Activated CD4-positive, alpha-beta T cell treated with anti-CD3 and anti-CD28 coated beads, Interleukin-10, Interleukin-2, amounts not matched to agents 100 ng/mL and 50 ng/mL, durations not matched to agents 16 hours and 8 hours (primary cell): ENCODE data around the gene ZNF423.

ENCODE experiments used
- DNase-seq: peaks from one replicate; pipeline ENCODE4 v3.0.0-alpha.2; 2020

The ZNF423 gene

DNA sequence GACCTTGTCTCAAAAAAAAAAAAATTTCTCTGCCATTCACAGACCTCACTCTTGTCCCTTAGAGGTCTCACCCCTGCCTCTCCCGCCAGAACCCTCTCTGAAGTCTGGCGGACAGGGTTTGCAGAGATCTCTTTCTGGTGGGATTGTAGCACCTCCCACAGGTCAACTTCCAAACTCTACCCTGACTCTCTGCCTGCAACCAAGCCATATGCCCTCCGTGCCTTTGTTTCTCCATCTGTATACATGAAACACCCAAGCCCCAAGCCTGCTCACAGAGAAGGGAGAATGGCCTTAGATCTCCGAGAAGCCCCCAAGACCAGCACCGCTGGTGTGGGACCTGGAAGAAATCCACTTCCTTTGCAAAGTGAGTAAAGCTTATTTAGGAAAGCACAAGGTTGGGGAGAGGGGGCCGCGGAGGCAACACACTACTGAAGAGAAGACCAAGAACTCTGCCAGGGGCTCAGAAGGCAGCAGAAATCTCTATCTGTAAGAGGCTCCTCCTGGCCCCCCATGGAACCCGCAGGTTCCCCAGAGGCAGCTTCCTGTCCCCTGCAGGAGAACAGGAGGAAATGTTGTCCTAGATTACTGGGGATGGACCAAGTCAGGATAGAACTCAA is 262.4 kb downstream of the ZNF423 start:
- DNase-seq: no peak

DNA sequence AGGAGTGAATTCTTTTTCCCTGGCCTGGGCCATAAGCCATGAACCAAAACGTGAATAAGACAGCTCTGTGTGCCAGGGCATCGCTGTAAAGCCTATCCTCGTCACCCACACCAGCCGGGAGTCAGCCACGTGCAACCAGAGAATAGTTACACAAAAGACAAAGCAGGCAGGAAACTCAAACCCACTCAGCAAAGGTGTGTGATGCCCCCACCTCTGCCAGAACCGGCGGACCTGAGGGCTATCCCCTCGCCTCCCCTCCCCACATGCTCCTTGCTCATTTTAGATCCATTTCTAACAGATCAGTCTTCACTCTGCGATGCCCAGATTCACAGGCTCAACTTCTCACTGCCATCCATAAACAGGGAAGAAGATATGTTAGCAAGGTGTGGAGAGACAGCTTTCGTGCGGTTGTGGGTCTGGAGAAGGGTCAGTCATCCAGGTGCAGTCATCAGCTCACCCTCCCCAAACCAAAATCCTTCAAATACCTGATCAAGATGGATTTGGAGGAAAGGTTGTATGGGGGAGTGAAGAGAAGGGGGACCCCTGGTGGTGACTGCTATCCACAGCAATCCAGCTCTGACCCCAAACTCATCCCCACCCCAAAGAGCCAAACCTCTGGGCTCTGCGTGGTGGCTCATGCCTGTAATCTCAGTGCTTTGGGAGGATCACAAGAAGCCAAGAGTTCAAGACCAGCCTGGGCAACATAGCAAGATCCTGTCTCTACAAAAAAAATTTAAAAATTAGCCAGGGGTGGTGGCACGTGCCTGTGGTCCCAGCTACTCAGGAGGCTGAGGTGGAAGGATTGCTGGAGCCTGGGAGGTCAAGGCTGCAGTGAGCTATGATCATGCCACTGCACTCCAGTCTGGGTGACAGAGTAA is 263.1 kb downstream of the ZNF423 start:
- DNase-seq: peak; percentile 23

DNA sequence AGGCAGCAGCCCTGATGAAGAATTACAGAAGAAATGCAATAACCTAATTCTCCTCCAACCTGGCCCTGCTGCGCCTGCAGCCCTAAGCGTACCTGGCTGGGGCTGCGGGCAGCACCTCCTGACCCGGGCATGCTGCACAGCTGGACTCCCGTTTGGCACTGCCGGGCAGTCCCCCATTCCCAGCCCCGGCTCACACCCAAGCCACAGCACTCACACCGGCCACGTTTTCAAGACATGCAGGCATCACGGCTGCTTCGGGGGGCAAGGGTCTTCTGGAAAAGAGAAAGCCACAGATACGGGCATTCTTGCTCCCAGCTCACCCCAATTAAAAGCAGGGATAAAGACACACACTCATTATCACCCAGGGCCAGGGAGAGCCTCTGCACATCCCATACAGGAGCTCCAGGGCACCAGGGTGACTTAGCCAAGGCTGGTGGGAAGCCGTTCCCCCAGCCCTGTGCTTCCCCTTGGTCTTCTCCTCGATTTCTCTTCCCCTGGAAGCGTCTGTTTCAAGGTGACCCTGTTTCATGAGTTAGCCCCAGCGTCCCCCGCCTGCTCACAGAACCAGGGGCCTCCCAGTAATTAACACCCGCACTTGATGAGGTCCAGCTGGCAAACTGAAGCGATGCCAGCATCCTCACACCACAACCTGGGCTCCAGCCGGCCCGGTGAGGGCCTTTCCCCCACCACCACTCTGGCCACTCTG is 265.6 kb downstream of the ZNF423 start:
- no peak for DNase-seq

DNA sequence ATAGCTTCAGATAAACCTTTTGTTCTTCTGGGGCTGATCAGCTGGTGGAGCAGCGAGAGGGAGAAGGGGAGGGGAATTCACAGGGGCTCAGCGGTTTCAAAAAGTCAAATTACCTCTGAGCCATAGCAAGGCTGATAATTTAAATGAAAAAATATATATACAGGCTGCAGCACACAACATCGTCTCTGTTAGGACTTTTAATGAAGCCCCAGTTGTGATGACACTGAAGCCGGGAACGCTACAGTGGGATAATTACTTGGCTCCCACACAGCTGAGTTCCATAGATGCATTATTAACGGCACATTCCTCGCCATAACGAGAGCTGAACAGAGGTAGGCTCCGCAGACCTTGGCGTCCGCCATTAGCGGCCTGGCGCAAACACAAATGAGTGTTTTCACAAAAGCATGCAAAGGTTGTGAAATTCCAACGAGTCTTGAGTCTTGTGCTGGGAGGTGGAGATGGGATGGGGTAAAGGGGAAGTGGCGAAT is 266.3 kb downstream of the ZNF423 start:
- no peak for DNase-seq

DNA sequence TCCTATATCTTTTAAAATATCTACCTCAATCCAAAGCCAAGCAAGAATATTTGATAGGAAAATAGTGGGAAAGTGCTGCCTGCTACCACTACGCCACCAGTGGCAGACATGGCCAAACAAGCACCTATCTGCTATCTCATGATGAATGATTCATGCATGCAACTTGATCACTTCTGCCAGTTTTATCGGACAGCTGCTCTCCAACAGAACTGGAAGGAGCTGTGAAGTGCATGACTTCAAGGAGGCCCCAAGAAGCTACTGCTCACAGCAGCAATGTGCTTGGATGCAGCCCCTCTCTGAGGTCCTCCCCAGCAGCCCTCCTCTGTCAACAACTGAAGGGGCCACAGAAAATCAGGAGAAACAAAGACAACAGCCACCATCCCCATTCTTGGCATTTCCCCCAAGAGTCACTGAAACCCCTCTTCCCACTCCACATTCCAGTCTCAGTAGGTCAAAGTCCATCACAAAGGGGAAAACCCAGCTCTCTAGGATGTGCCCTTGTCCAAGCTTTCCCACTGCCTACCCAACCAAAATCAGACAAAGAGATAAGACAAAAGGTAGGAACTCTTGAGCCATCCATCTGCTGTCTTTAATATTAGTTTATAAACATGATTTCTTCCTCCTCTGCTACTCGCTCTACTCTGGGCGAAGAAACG is 267.1 kb downstream of the ZNF423 start:
- DNase-seq: no peak

DNA sequence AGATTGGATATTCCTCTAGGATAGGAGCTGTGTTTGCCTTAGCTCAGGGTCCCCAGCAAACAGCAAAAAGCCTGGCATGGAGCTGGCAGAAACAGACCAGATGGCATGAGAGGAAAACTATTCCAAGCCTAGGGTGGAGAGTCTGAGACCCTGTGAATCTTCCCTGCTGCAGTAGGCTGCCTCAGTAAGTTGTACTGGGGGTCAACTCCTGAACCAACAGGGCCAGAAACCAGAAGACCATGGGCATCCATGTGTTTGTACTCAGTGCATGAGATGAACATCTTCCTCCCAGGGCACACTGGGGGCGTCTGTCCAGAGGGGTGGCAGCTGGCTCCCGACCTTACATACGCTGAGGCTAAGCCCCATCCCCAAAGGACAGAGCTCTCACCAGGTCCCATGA is 267.9 kb downstream of the ZNF423 start:
- no peak for DNase-seq

DNA sequence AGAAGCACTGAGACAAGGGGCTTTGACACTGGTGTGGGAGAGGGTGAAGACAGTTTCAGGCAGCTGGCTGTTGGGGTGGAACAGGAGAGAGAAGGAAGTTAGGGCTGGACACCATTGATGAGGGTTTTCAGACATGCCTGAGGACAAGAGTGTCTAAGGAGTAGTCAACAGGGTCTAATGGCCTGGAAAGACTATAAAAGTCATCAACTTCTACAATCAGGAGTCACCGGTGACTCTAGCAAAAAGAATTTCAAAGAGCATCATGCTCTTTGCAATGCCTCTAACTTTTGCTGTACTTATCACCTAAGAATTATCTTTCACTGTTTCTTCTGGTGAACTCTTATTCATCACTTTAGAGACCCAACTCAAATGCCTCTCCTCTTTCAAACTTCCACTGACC is 268.4 kb downstream of the ZNF423 start:
- no peak for DNase-seq

DNA sequence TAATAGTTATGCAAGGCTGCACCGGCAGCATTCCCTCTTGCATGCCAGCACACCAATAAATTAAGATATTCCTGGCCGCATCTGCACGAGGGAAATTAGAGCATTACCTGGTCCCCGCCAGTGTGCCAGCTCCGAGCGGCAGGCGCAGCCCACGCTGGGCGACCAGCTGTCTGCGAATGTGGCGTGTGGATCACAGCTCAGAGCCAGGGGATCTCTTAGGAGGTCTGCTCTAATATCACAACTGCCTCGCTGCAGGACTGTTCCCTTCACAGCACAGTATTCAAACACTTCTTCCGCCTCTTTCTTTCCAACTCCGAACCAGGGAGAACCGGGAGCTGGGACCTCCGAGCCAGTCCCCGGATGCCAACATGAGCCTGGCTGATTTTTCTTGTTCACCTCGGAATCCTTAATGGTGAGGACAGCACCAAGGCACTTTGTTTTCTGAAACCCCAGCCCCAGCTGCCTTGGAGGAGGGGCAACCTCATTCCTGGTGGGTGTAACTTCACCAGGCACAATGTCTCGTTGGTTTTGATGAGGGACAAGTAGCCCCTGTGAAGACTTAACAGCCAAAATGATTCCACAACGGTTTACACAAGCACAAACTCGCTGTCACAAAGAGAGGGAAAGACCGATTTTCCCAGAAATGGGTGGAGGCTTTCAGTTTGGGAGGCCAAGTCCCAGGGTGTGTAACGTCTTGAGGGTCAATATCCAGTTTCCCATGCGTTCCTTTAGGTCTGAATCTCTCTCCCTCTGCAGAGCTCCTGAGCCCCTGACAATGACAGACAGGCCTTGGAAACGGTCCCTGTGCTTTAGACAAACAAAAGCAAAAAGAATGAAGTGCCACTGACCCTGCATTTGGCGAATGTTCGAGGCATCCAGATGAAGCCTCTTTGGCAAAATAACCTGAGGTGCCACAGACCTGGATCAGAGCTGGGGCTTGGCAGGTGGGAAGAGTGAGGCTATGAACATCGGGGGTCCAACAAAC is 269.2 kb downstream of the ZNF423 start:
- DNase-seq: no peak

DNA sequence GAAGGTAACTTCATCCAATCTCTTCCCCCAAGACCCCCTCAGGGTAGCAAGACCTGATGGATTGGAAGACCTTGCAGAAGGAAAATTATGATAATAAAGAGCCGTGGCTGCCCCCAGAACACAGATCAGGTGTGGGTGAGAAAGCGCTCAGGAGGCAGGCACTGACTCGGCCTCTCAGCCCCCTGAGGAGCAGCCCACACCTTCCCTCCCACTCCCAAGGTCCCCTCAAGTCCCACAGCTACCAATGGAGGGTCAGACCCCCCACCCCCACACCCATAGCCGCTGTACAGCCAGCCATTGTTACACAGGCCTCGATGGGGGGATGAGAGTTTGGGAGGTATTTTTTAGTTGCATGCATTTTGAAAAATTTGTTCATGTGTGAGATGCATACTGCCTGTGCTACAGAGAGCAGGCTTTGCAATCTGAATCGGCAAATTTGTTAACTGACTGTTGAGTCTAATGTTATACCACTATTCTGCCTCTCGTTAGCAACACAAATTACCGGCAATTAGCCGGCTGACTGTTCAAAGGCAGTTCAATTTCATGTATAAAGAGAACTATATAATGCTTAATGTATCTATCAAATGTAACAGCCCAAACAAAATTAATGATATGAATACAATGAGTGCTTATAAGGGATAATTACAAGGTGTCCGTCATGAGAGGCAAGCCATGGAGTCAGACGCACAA is 270.6 kb downstream of the ZNF423 start:
- no peak for DNase-seq

DNA sequence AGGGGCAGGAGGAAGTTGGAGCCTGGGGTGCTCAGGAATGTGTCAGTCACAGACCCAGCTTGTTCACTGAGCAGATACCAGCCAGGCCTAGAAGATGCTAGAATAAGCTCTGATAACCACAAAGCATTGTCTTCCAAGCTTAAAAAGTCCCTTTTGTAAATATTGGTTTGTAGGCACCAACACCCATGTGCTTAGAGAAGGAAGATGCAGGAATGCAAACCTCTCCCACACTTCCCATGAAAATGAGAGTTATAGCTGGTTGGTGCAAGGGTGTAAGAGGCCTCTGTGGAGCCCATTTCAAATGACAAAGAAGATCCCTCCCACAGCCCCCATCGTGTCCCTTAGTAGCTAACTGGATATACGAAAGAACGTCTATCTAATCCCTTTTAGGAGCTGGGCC is 272.0 kb downstream of the ZNF423 start:
- no peak for DNase-seq

DNA sequence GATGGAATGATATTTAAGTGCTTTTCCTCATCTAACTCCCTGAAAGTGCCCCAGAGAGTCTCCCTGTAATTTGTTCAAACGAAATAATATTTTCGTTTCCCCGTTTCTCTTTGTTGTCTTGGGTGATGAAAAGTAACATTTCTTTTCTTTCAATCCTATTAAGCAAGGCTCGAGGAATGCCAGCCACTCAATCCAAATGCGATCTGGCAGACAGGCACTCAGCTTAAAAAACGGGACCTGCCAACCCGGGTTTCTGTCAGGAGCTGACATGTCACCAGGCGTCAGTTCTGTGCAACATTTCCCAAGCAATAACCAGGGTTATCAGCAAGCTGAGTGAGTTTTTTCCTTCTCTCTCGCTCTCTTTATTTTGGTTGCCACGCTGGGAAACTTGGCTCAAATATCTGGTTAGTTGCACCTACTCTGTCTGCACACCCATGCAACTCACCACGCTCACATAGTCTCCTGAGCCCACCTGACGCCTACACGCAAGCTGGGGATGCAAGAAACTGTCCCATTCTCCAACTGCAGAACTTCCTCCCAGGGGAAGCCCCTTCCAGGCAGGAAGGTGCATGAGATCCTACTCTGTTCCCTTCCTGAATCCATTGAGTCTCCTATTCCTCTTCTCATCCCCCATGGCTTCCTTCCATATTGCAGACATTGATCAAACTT is 274.1 kb downstream of the ZNF423 start:
- no peak for DNase-seq

DNA sequence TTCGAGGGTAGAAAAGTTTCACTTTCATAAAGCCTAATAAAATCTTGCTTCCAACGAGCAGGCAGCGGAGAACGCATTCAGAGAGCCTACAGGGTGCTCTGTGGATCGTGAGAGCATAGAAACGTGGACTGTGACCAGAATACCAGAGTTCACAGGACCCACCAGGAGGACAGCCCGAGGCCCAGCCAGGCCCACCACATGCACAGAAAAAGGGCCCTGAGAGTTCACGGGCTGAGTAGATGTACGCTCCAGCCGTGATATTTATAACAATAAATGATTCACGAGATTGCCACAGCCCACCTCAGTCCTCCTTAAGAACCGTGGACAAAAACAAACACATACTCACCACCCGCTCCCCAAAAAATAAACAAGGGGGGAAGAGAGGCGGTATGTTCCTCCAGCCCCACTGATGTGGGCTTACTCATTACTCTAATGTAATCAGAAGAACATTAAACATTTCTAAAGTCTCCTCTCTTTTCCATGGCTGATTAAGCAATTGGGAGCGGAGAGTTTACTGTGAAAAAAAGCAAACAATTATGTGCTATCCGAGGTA is 275.1 kb downstream of the ZNF423 start:
- no peak for DNase-seq

DNA sequence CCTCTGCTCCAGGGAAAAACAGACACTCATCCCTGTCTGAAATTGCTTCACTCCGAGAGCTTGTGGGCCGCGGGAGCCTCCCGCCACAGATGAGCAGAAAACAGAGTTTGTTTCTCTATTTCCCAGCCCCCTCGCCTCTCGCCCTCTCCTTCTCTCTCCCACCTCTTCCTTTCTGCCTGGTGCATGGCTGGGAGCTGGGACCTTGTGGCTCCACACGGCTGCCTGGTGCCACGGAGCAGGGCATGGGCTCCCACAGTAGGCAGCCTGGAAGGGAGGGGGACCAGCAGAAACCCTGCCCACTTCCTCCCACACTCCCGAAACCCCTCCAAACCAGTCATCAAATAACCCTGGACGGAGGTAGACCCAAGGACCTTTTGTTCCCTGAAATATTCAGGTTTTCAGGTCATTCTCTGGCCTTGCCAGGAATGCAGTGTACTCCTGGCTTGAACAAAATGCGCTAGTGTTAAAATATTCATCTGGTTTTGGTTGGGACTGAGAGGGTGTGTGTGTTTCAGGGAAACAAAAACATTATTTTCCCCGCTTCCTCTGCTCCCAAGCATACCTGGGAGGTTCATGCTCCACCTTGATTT is 277.4 kb downstream of the ZNF423 start:
- DNase-seq: no peak

DNA sequence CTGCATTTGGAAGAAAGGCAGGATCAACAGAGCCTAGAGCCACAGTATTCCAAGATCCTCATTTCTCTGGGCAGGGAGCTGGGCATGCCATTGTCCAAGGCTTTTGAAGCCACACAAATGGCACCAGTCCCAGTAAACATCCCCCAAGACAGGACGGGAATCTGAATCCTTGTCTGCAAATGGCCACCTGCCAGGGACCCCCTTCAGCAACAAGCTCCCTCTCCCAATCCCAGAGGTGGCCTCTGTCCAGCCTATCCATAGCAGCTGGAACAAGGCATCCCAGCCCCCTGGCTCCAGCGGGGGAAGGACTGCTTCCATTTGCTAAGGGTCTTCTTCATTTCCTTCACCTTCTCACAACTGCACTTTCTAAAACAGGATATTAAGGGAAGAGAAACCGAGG is 277.9 kb downstream of the ZNF423 start:
- DNase-seq: no peak

DNA sequence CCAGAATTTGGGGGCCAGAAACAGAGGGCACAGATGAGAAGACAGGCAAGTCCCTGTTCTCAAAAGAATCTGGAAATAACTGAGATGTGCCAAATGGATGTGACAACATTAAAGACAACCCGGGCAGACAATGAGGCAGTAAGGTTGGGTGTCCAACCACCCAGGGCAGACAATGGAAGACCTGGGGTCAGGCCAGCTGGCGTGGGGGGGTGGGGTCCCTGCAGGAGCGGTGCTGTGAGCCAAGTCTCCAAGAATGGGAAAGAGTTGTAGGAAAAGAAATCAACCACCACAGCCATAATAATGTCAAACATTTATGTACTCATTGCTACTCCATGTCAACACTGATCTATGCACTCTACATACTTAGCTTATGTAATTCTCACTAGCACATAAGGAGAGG is 279.0 kb downstream of the ZNF423 start:
- DNase-seq: no peak

DNA sequence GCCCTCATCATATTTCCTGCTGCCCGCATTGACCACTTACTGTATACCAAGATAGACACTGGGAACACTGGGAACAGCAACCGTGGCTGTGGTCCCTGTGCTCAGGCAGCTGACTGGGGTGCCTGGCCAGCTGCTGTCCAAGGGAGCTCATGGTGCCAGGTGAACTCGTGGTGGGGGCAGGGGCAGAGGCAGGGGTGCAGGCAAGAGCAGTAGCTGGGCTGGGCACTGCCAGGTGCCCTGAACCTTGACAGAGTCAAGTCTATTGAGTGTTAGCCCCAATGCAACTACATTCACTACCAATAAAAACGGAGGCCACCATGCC is 279.8 kb downstream of the ZNF423 start:
- DNase-seq: no peak

DNA sequence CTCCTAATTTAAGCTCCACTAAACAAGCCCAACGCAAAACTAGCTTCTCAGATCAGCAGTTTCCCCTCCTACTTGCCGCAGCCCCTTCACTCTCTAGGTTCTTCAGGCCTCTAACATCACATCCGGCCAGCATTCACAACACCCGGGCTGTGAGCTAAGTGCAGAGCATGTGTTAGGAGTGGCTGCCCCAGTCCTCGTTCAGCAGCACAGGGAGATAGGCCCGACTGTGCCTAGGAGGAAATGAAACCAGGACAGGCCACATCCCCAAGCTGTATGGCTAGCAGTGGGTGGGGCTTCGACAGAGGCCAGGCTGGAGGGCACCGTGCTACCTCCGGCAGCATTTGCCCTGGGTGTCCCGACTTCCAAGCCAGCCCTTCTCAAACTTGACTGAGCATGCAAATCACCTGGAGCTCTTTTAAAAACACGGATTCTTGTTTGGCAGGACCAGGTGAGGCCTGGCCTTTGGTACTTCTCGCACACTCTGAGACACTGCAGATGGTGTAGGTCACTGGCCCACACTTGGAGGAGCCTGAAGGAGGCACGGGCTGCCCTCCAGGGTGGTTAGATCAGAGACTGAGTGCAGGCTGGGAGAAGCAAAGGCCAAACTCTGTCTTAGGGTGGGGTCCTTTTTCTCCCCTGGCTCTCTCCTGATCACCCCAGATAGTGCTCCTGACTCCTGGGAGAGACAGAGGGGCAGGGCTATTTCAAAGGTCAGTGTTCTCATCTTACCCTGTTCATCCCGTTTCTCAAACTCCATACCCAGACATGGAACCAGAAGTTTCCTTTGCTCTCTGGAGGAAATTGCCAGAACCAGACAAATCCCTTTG is 280.4 kb downstream of the ZNF423 start:
- no peak for DNase-seq

DNA sequence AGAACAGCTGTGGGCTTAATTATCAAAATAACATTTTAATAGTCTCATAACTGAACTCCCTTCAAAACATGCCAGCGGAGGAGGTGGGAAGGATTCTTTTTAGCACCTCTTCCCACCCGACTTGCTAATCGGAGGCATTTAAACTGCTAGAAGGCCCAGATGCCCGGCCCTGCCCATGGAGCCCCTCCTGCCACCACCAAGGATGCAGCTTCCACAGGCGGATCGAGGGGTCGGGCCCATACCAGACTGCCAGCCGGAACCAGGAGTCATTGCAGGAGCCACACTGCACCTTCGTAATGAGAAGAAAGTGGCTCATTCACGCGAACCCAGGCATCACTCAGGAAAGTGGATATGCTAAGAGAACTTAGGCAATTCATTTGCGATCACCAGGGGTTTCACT is 281.1 kb downstream of the ZNF423 start:
- DNase-seq: no peak

DNA sequence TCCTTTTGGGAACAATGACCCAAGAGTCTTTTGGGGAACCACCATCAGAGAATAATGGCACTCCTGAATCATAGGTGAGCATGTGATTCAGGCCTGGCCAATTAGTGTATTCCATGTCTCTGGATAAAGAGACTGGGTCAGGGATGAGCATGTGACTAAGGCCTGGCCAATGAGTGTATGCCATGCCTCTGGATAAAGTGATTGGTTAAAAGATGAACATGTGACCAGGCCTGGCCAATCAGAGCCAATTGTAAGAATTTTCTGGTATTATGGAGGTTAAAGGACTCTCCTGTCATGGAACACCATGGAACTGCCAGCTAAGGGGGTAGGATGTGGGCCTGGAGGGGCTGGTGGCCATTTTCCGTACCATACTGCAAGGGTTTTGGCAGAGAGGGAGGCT is 288.0 kb downstream of the ZNF423 start:
- no peak for DNase-seq
